Measurements from ENCODE around the gene BICRA. TPM values are rescaled to one million over a fixed set of nuclear protein-coding genes. Genes with fewer than 3 reads are reported as not detected.

BICRA gene
- total RNA-seq, 1 experiment from 2014 or later, result 29.3 TPM

- no peak overlapping the region for H2AK5ac ChIP-seq (ENCODE audit: insufficient read length, low read length)
- Mint-ChIP-seq H3K9me3 (no peaks in the 10 kb centered on the region), H3K36me3 (ENCODE audit: insufficient read depth in 1 of 3, low read depth in 3 of 3) (no peaks in the 10 kb centered on the region), H3K4me3 (peak overlapping the region; percentile 77 to 89), H3K27me3 (ENCODE audit: low read depth) (no peaks in the 10 kb centered on the region; the same call in 1 of the 2 replicates), H3K4me1 (peaks cover 15 to 25% of the 10 kb centered on the region in 2 experiments), H3K27ac (peak overlapping the region; percentile 66 to 96 (median 95); a peak in 5 of 7 replicates)
- peak overlapping the region; percentile 75 for H3K4me2 ChIP-seq (ENCODE audit: insufficient read depth, insufficient read length, low read length)
- H4K20me1 ChIP-seq (ENCODE audit: control insufficient read depth, insufficient read depth, insufficient read length), result no peaks in the 10 kb centered on the region
- peak overlapping the region; percentile 16 for H3K56ac ChIP-seq (ENCODE audit: insufficient read length, low read depth, low read length)
- H3K27me3 ChIP-seq (ENCODE audit: insufficient read depth, low read length), result no peaks in the 10 kb centered on the region
- H2BK120ac ChIP-seq (ENCODE audit: low read depth, low read length, poor library complexity, severe bottlenecking), result no peak overlapping the region
- H3K9me3 ChIP-seq (ENCODE audit: control insufficient read depth, low read depth, low read length), result no peaks in the 10 kb centered on the region
- H2BK5ac ChIP-seq (ENCODE audit: insufficient read length, low read length), result no peak overlapping the region
- no peak overlapping the region for H3K23ac ChIP-seq (ENCODE audit: insufficient read length, low read depth, low read length)
- H2BK12ac ChIP-seq (ENCODE audit: insufficient read length, low read depth, low read length), result no peak overlapping the region
- H3K4me1 ChIP-seq (ENCODE audit: insufficient read depth, low read length), result no peaks in the 10 kb centered on the region
- H2BK20ac ChIP-seq (ENCODE audit: low read depth, low read length, poor library complexity, severe bottlenecking), result no peak overlapping the region
- H2AFZ ChIP-seq (ENCODE audit: low read length), result no peak overlapping the region
- no peaks in the 10 kb centered on the region for H3K79me2 ChIP-seq (ENCODE audit: insufficient read depth, low read length)
- no peak overlapping the region for H4K5ac ChIP-seq (ENCODE audit: insufficient read length, low read depth, low read length)
- no peak overlapping the region for H2BK15ac ChIP-seq (ENCODE audit: low read depth, low read length)
- no peak overlapping the region for H3T11ph ChIP-seq (ENCODE audit: low read length)
- H3K4ac ChIP-seq (ENCODE audit: low read depth, low read length), result no peak overlapping the region
- WGBS (ENCODE audit: extremely low coverage, insufficient read length, low lambda C conversion rate), result no CpG with 5 or more reads among the region's 17 CpGs
- H3K18ac ChIP-seq (ENCODE audit: insufficient read length, low read depth, low read length), result no peak overlapping the region
- H3K14ac ChIP-seq (ENCODE audit: insufficient read depth, low read length), result no peak overlapping the region
- no peak overlapping the region for H4K91ac ChIP-seq (ENCODE audit: insufficient read length, low read depth, low read length)
- peaks cover 11% of the 10 kb centered on the region for H3K23me2 ChIP-seq (ENCODE audit: insufficient read length, low read depth, low read length, poor library complexity, severe bottlenecking)
- TF ChIP-seq CTCF (conservative IDR thresholded peaks at IDR 0.05), result no peak
- H3K27ac ChIP-seq (ENCODE audit: insufficient read length, low read depth, low read length), result no peak overlapping the region
- H3K79me1 ChIP-seq (ENCODE audit: insufficient read depth, low read depth, low read length, poor library complexity, severe bottlenecking), result no peaks in the 10 kb centered on the region
- no peak overlapping the region for H4K8ac ChIP-seq (replicated peaks; ENCODE audit: insufficient read length, low read depth, low read length)
- no peak overlapping the region for H3K9ac ChIP-seq (ENCODE audit: extremely low read depth, insufficient read length, low read length)
- DNase-seq, result no peak
Measured at GRCh38 chr19:47601180-47601904, 7.6 kb upstream of the BICRA start.

All from H9 (cell line).